ENCODE measurements around the gene KIR3DL1.
"Not testable (repeated sequence)": the region's sequence is repeated elsewhere in the genome, so short reads cannot be mapped to it uniquely, and the experiment has no call there.

KIR3DL1 gene

GRCh38 chr19:54805665-54806515, 10.4 kb upstream of the KIR3DL1 start:
- no peak for DNase-seq (ENCODE audit: extremely low spot score)
- POLR2A ChIA-PET = interaction anchor here (0.6 kb wide), 1 partner anchor 378 kb away, joined by 3 read pairs; no protein-coding TSS in a partner anchor
- TF ChIP-seq CTCF (IDR thresholded peaks at IDR 0.05; ENCODE audit: control extremely low read depth, extremely low read depth, low read depth, missing control alignments) = no peak
- CTCF ChIA-PET = no interaction called here

- ChIA-PET POLR2A (interaction anchor here (0.6 kb wide), 1 partner anchor 379 kb away, joined by 3 read pairs; no protein-coding TSS in a partner anchor), CTCF (no interaction called here)
- no peak for TF ChIP-seq CTCF (IDR thresholded peaks at IDR 0.05; ENCODE audit: control extremely low read depth, extremely low read depth, low read depth, missing control alignments)
- DNase-seq (ENCODE audit: extremely low spot score) = no peak
Measured at GRCh38 chr19:54806516-54806838, 9.8 kb upstream of the KIR3DL1 start.

GRCh38 chr19:54814571-54814970, 1.7 kb upstream of the KIR3DL1 start:
- CTCF ChIA-PET; POLR2A ChIA-PET; DNase-seq (ENCODE audit: extremely low spot score): not testable (repeated sequence)

GRCh38 chr19:54817670-54818536, 1.6 kb downstream of the KIR3DL1 start:
- ChIA-PET CTCF (no interaction called here), POLR2A (no interaction called here)
- DNase-seq (ENCODE audit: extremely low spot score) = no peak
- TF ChIP-seq CTCF (IDR thresholded peaks at IDR 0.05; ENCODE audit: control extremely low read depth, extremely low read depth, low read depth, missing control alignments) = no peak

- POLR2A ChIA-PET; CTCF ChIA-PET; DNase-seq (ENCODE audit: extremely low spot score): not testable (repeated sequence)
Measured at GRCh38 chr19:54824416-54824815, 8.1 kb downstream of the KIR3DL1 start.

GRCh38 chr19:54825326-54825725, 9.1 kb downstream of the KIR3DL1 start:
- DNase-seq (ENCODE audit: extremely low spot score); POLR2A ChIA-PET; CTCF ChIA-PET: not testable (repeated sequence)

- DNase-seq (ENCODE audit: extremely low spot score); POLR2A ChIA-PET; CTCF ChIA-PET: not testable (repeated sequence)
Measured at GRCh38 chr19:54828064-54828463, 11.8 kb downstream of the KIR3DL1 start.

- POLR2A ChIA-PET; CTCF ChIA-PET; DNase-seq (ENCODE audit: extremely low spot score): not testable (repeated sequence)
Measured at GRCh38 chr19:54832496-54832895, 16.2 kb downstream of the KIR3DL1 start, which contains the start of gene KIR2DS4. Gene KIR2DS4, plus strand, starts transcription at chr19:54832676.

GRCh38 chr19:54835126-54835525, 18.9 kb downstream of the KIR3DL1 start:
- CTCF ChIA-PET = not testable (repeated sequence)

GRCh38 chr19:54837522-54837921, 21.3 kb downstream of the KIR3DL1 start:
- POLR2A ChIA-PET; DNase-seq (ENCODE audit: extremely low spot score): not testable (repeated sequence)

More at GRCh38 chr19:54835126-54835525, 18.9 kb downstream of the KIR3DL1 start:
- POLR2A ChIA-PET; DNase-seq (ENCODE audit: extremely low spot score): not testable (repeated sequence)

GRCh38 chr19:54843171-54843570, 26.9 kb downstream of the KIR3DL1 start:
- CTCF ChIA-PET = interaction anchor here (1.2 kb wide), 1 partner anchor 38 kb away, joined by 3 read pairs; no protein-coding TSS in a partner anchor
- DNase-seq (ENCODE audit: extremely low spot score); POLR2A ChIA-PET: not testable (repeated sequence)

More at GRCh38 chr19:54837522-54837921, 21.3 kb downstream of the KIR3DL1 start:
- CTCF ChIA-PET = not testable (repeated sequence)

GRCh38 chr19:54850061-54850640, 33.9 kb downstream of the KIR3DL1 start, which contains the start of gene KIR3DL2:
Gene KIR3DL2, plus strand, starts transcription at chr19:54850443. Its CDS starts 33 bp downstream, at chr19:54850476.
- CTCF ChIA-PET; DNase-seq (ENCODE audit: extremely low spot score); POLR2A ChIA-PET: not testable (repeated sequence)
